ENCODE data around the gene ASXL3. TPM values are rescaled to one million over a fixed set of nuclear protein-coding genes. Genes with fewer than 3 reads are reported as not detected.
A peak's percentile ranks its signal among the peaks of the same experiment; 100 is the strongest.

The ASXL3 gene
- total RNA-seq, 6 experiments from 2014 or later: 0.12 to 4.0 (median 1.3) TPM

GRCh38 chr18:33560686-33561370 lies 17.2 kb upstream of the ASXL3 start:
- ATAC-seq: no peak
- TF ChIP-seq CTCF (IDR thresholded peaks at IDR 0.05): no peak
- no peak for TF ChIP-seq POLR2A (IDR thresholded peaks at IDR 0.05)
- no peak overlapping the region for H3K27ac ChIP-seq
- H3K27me3 ChIP-seq: no peaks in the 10 kb centered on the region
- intact Hi-C loops (cut with DNase I): no loop called here
- no peaks in the 10 kb centered on the region for H3K9me3 ChIP-seq
- peaks cover 0 to 7% (median 0%) of the 10 kb centered on the region in 4 donors for H3K4me1 ChIP-seq
- DNase-seq: no peak
- H3K36me3 ChIP-seq: no peaks in the 10 kb centered on the region
- no peak overlapping the region for H3K4me3 ChIP-seq
- WGBS (ENCODE audit: insufficient coverage, low coverage, low lambda C conversion rate, missing lambda C conversion rate): 41% methylated on average over 4 of the region's 4 CpGs

GRCh38 chr18:33562741-33563140 lies 15.3 kb upstream of the ASXL3 start:
- Histone ChIP-seq H3K4me3 (no peak overlapping the region), H3K27ac (no peak overlapping the region), H3K27me3 (no peaks in the 10 kb centered on the region), H3K4me1 (peaks cover 0 to 7% (median 0%) of the 10 kb centered on the region in 4 donors), H3K9me3 (peaks cover 0 to 4% (median 0%) of the 10 kb centered on the region in 4 donors), H3K36me3 (no peaks in the 10 kb centered on the region)
- ATAC-seq: peak in 3 of 4 donors; percentile 43 to 69 (median 43)
- TF ChIP-seq POLR2A (IDR thresholded peaks at IDR 0.05) (no peak), CTCF (IDR thresholded peaks at IDR 0.05) (no peak)
- WGBS (ENCODE audit: insufficient coverage, low coverage, low lambda C conversion rate, missing lambda C conversion rate): 10% methylated on average over 1 of the region's 1 CpG
- no peak for DNase-seq
- intact Hi-C loops (cut with DNase I): no loop called here

- DNase-seq: no peak
- TF ChIP-seq CTCF (IDR thresholded peaks at IDR 0.05) (no peak), POLR2A (IDR thresholded peaks at IDR 0.05) (no peak)
- Histone ChIP-seq H3K27ac (no peak overlapping the region), H3K9me3 (peaks cover 0 to 5% (median 0%) of the 10 kb centered on the region in 4 donors), H3K36me3 (no peaks in the 10 kb centered on the region), H3K4me1 (peaks cover 0 to 4% (median 0%) of the 10 kb centered on the region in 4 donors), H3K4me3 (no peak overlapping the region), H3K27me3 (no peaks in the 10 kb centered on the region)
- intact Hi-C loops (cut with DNase I): no loop called here
- ATAC-seq: no peak
- WGBS (ENCODE audit: insufficient coverage, low coverage, low lambda C conversion rate, missing lambda C conversion rate): 83% methylated on average over 1 of the region's 1 CpG
Measured at GRCh38 chr18:33567705-33568104, 10.3 kb upstream of the ASXL3 start.

- ATAC-seq: no peak
- WGBS (ENCODE audit: insufficient coverage, low coverage, low lambda C conversion rate, missing lambda C conversion rate): 89% methylated on average over 4 of the region's 4 CpGs
- no peak for DNase-seq
- Histone ChIP-seq H3K27ac (no peak overlapping the region), H3K4me3 (no peak overlapping the region), H3K4me1 (peaks cover 0 to under 1% (median 0%) of the 10 kb centered on the region in 4 donors), H3K36me3 (no peaks in the 10 kb centered on the region), H3K9me3 (peaks cover 0 to 5% (median 0%) of the 10 kb centered on the region in 4 donors), H3K27me3 (no peaks in the 10 kb centered on the region)
- TF ChIP-seq CTCF (IDR thresholded peaks at IDR 0.05): no peak
- no peak for TF ChIP-seq POLR2A (IDR thresholded peaks at IDR 0.05)
- intact Hi-C loops (cut with DNase I): no loop called here
Measured at GRCh38 chr18:33571998-33572787, 5.8 kb upstream of the ASXL3 start.
